Erythroblast (primary cell): ENCODE data around the gene HOXD8.

Experiments
- GATA1 ChIP-seq: IDR thresholded peaks from 2 replicates; pipeline ENCODE4 v1.6.1; 2011; ENCODE audit warnings: low read depth, mild to moderate bottlenecking, control low read depth, low read length, moderate library complexity
- POLR2A ChIP-seq: IDR thresholded peaks from 2 replicates; pipeline ENCODE4 v1.6.1; 2011; ENCODE audit warnings: mild to moderate bottlenecking, low read length

GRCh38 chr2:176112375-176113302, 16.9 kb upstream of the HOXD8 start:
- TF ChIP-seq POLR2A (no peak), GATA1 (no peak)
